Ascending aorta (tissue), 2 donors: ENCODE results near the gene IFT81. TPM values are rescaled to one million over a fixed set of nuclear protein-coding genes. Genes with fewer than 3 reads are reported as not detected.

Source experiments
- DNase-seq, 2 donors: peaks; one replicate each; pipeline ENCODE4 v3.0.0-alpha.2; 2019; ENCODE audit warnings: low spot score in 2 of 2
- H3K27ac ChIP-seq, 2 donors: fragments of 200-600 bp; sonication (generic); one replicate each; pipeline ENCODE4 v1.5.1; 2016 to 2017; ENCODE audit warnings: mild to moderate bottlenecking in 1 of 2
- H3K27me3 ChIP-seq: fragments of 200-600 bp; sonication (generic); one replicate; pipeline ENCODE4 v1.5.1; 2017
- H3K36me3 ChIP-seq, 2 donors: fragments of 200-600 bp; sonication (generic); one replicate each; pipeline ENCODE4 v1.5.1; 2016
- H3K4me1 ChIP-seq, 2 donors: fragments of 200-600 bp; sonication (generic); one replicate each; pipeline ENCODE4 v1.5.1; 2016 to 2017; ENCODE audit warnings: mild to moderate bottlenecking in 1 of 2
- H3K4me3 ChIP-seq, 2 donors: fragments of 200-600 bp; sonication (generic); one replicate each; pipeline ENCODE4 v1.5.1; 2016 to 2017; ENCODE audit warnings: mild to moderate bottlenecking in 1 of 2
- H3K9me3 ChIP-seq, 2 donors: fragments of 200-600 bp; sonication (generic); one replicate each; pipeline ENCODE4 v1.5.1; 2016
- CTCF ChIP-seq, 3 experiments: fragments of 200-600 bp in 2 of 3; fragments of 450-650 bp in 1 of 3; sonication (generic) in 2 of 3; IDR thresholded peaks; one replicate each; pipeline ENCODE4 v1.5.1; 2016 to 2019; ENCODE audit warnings: antibody characterized with exemption in 3 of 3, mild to moderate bottlenecking in 1 of 3, moderate library complexity in 1 of 3
- intact Hi-C: fragments of 100-400 bp; cut with DNase I; formaldehyde crosslinking; loops from one replicate; pipeline ENCODE4 v1.15.1; 2023
- total RNA-seq: library from RNA; depleted of rRNA; stranded (reverse); fragments of >200 nt; gene quantifications from one replicate; pipeline ENCODE4 v1.1.0, GENCODE V29; 2016

The IFT81 gene
- total RNA-seq, 1 donor from 2014 or later = 12.0 TPM

- peak overlapping the region; percentile 91 to 92 for H3K27ac ChIP-seq
- no peak for TF ChIP-seq CTCF (IDR thresholded peaks at IDR 0.05)
- H3K27me3 ChIP-seq = no peaks in the 10 kb centered on the region
- peak in 1 of 2 donors; percentile 28 for DNase-seq
- H3K36me3 ChIP-seq = no peaks in the 10 kb centered on the region
- peak overlapping the region in 1 of 2 donors; percentile 27 for H3K4me3 ChIP-seq
- intact Hi-C loops = loop anchor here (1.0 to 10.0 kb wide), 4 partner anchors 14 to 475 kb away; partner anchors contain the start of genes IFT81 and PPTC7
- H3K4me1 ChIP-seq = peaks cover 17 to 69% of the 10 kb centered on the region in 2 donors
- no peaks in the 10 kb centered on the region for H3K9me3 ChIP-seq
These were observed 14.2 kb upstream of the IFT81 start for GRCh38 chr12:110109837-110110535.

GRCh38 chr12:110111476-110112334 lies 12.5 kb upstream of the IFT81 start:
- peak overlapping the region; percentile 91 to 92 for H3K27ac ChIP-seq
- H3K36me3 ChIP-seq = no peaks in the 10 kb centered on the region
- DNase-seq = peak in 1 of 2 donors; percentile 31
- no peaks in the 10 kb centered on the region for H3K27me3 ChIP-seq
- intact Hi-C loops = no loop called here
- no peak overlapping the region for H3K4me3 ChIP-seq
- peaks cover 17 to 60% of the 10 kb centered on the region in 2 donors for H3K4me1 ChIP-seq
- no peaks in the 10 kb centered on the region for H3K9me3 ChIP-seq
- TF ChIP-seq CTCF (IDR thresholded peaks at IDR 0.05) = no peak

DNA sequence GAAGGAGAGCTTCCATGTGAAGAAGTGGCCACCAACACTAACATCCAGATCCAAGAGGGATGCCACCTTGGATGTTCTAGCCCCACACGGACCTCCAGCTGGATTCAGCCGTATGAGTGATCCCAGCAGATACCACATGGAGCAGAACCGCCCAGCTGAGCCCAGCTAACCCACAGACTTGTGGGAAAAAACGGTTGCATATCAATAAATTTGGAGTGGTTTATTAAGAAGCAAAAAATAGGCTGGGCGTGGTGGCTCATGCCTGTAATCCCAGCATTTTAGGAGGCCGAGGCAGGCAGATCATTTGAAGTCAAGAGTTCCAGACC lies 11.9 kb upstream of the IFT81 start:
- intact Hi-C loops = no loop called here
- peaks cover 15 to 55% of the 10 kb centered on the region in 2 donors for H3K4me1 ChIP-seq
- no peaks in the 10 kb centered on the region for H3K27me3 ChIP-seq
- no peaks in the 10 kb centered on the region for H3K9me3 ChIP-seq
- TF ChIP-seq CTCF (IDR thresholded peaks at IDR 0.05) = no peak
- H3K27ac ChIP-seq = peak overlapping the region; percentile 91 to 92
- H3K36me3 ChIP-seq = no peaks in the 10 kb centered on the region
- no peak overlapping the region for H3K4me3 ChIP-seq
- peak in 1 of 2 donors; percentile 21 for DNase-seq

- peak in 1 of 2 donors; percentile 65 for DNase-seq
- Histone ChIP-seq H3K9me3 (no peaks in the 10 kb centered on the region), H3K27ac (peak overlapping the region; percentile 91 to 92), H3K4me3 (peak overlapping the region in 1 of 2 donors; percentile 19), H3K36me3 (no peaks in the 10 kb centered on the region), H3K27me3 (no peaks in the 10 kb centered on the region), H3K4me1 (peaks cover 2 to 51% of the 10 kb centered on the region in 2 donors)
- intact Hi-C loops = no loop called here
- TF ChIP-seq CTCF (IDR thresholded peaks at IDR 0.05) = no peak
These were observed 9.6 kb upstream of the IFT81 start for GRCh38 chr12:110114528-110114937.

- Histone ChIP-seq H3K27me3 (no peaks in the 10 kb centered on the region), H3K4me1 (peaks cover 0 to 43% of the 10 kb centered on the region in 2 donors), H3K4me3 (no peak overlapping the region), H3K36me3 (no peaks in the 10 kb centered on the region), H3K27ac (peak overlapping the region; percentile 91 to 92), H3K9me3 (no peaks in the 10 kb centered on the region)
- TF ChIP-seq CTCF (IDR thresholded peaks at IDR 0.05) = no peak
- intact Hi-C loops = no loop called here
- peak in 1 of 2 donors; percentile 56 for DNase-seq
These were observed 8.5 kb upstream of the IFT81 start for GRCh38 chr12:110115675-110116074.
